ENCODE measurements around the gene SLC10A3.

The SLC10A3 gene, protein sequence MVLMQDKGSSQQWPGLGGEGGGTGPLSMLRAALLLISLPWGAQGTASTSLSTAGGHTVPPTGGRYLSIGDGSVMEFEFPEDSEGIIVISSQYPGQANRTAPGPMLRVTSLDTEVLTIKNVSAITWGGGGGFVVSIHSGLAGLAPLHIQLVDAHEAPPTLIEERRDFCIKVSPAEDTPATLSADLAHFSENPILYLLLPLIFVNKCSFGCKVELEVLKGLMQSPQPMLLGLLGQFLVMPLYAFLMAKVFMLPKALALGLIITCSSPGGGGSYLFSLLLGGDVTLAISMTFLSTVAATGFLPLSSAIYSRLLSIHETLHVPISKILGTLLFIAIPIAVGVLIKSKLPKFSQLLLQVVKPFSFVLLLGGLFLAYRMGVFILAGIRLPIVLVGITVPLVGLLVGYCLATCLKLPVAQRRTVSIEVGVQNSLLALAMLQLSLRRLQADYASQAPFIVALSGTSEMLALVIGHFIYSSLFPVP

DNA sequence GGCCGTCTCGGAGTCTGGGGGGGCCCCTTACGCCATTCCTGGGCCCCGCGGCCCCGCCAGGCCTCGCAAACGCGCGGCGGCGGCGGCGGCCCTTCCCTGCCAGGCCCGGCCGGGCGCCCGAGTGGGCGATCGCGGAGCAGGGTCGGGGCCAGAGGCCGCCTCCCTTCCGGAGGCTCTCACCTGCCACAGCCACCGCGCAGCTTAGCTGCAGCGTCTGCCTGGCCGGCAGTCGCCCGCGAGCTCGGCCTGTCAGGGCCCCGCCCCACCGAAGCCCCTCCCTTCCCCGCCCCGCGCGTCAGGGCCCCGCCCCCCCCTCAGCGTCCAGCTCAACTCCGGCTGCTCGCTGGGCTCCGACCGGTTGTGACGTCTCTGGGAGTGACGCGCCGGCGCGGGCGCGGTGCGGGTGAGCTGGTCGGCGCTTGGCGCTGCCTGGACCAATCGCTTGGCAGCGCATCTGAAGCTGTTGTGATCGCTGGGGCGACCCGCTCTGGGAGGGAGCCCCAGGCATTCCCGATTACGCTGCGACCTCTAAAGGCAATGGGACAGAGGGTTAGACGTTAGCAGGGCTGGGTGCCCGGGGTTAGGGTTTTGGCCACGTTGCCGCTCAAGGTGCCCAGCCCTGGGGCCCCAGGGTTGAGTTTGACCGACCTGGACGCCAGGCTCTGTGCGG lies at the start of gene SLC10A3:
TSS of gene SLC10A3 (minus strand) at position 216 of the 670 bp plus-strand sequence. CDS start 1,689 bp downstream, outside the sequence.
- peak; percentile 58 to 77 (median 70) for DNase-seq

- DNase-seq, result no peak
Measured at GRCh38 chrX:154539077-154539476, 48.6 kb upstream of the SLC10A3 start.

GRCh38 chrX:154535892-154536291 lies 45.5 kb upstream of the SLC10A3 start:
- DNase-seq, result no peak

DNA sequence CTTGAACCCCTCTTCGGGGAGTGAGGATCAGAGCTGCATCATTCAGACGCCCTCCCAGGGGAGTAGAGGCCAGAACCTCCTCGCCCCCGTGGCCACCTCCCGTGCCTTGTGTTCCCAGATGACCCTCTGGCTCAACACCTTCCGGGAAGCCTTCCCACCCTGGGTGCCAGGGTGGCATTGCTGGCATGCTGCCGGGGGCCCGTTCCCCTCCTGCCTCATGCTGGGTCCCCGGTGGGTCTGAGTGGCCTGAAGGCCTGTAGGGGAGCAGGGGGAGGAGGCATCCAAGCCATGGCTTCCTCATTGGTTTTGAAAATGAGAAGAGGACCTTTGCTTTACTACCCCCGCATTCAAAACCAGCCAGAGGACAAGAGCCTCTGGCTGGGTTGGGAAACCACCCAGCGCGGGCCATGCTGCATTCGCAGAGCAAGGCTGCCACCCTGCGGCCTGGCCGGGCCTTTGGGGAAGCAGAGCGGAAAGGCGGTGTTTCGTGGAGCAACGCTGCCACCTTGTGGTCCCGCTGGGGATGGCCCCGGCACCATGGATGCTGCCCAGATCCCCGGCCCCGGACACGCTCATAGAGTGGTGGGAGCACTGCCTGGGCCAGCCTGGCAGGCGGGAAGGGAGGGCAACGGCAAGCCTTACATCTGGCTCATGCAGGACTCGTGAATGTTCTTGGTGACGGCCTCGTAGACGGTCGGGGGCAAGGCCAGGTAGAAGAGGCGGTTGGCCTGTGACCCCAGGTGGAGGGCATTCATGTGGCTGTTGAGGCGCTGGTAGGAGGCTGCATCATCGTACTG lies 44.3 kb upstream of the SLC10A3 start:
- peak; percentile 56 to 93 (median 83) for DNase-seq

DNA sequence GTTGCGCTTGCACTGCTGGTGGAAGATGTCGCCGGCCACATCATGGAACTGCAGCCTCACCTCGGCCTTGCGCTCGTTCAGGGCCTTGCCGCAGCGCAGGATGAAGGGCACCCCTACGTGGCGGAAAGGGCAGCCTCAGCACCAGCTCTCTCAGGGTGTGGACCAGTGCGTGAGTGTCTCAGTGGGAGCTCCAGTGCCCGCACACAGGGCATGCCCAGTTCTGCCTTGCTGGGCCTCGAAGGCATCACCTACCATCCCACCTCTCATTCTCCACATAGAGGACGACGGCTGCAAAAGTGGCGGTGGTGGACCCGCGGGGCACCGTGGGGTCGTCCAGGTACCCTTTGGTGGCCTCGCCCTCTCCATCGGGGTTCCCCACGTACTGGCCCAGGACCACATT lies 42.3 kb upstream of the SLC10A3 start:
- DNase-seq, result no peak

DNA sequence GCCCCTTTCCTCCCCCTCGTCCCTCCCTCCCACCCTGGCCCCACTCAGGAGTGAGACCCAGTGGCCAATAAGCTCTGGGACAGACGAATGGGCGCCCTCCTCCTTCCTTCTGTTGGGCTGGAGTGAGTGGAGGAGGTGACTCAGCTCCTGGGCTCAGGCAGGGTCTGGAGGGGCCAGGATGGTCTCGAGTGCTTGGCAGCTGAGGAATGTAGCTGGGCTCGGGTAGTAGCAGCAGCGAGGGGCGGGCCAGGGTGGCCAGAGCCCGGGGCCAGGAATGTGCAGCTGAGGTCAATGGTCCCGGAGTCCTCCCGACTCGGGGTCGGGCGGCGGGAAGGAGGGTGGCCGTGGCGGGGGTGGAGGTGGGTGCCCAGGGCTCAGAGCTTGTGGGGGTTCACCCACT lies 41.2 kb upstream of the SLC10A3 start:
- no peak for DNase-seq

- no peak for DNase-seq
Measured at GRCh38 chrX:154530286-154530685, 39.9 kb upstream of the SLC10A3 start.

GRCh38 chrX:154529206-154529612 lies 38.8 kb upstream of the SLC10A3 start:
- DNase-seq, result no peak

DNA sequence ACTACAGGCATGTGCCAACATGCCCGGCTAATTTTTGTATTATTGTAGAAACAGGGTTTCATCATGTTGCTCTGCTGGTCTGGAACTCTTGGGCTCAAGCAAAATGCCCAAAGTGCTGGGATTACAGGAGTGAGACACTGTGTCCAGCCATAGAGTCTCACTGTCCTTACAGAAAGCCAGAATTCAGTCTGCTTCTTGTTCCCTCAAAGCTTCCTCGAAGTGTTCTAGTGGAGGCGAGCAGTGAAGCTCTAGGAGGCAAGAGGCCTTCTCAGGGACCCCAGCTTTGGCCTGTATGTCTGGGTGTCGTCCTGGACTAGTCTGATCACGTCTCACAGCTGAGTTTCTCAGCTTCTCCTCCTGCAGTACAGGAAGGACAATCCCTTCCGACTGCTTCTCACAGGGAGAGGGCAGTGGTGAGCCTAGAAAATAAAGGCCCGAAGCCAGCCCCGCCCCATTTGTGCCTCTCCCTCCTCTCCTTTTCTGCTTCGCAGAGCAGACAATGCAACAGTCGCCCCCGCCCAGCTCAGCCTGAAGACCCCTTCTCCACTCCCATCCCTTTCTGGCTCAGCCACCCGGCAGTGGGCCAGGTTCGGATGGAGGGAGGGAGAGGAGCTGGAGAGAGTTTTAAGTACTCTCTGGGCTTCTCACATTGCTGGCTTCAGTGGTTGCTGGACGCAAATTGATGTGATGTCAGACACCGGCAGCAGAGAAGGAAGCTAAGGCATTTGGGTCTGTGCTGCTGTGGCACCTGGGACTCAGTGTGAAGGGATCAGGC lies 36.7 kb upstream of the SLC10A3 start:
- peak in 1 of 4 experiments; percentile 30 for DNase-seq

GRCh38 chrX:154525606-154526490 lies 35.4 kb upstream of the SLC10A3 start:
- DNase-seq, result no peak

DNA sequence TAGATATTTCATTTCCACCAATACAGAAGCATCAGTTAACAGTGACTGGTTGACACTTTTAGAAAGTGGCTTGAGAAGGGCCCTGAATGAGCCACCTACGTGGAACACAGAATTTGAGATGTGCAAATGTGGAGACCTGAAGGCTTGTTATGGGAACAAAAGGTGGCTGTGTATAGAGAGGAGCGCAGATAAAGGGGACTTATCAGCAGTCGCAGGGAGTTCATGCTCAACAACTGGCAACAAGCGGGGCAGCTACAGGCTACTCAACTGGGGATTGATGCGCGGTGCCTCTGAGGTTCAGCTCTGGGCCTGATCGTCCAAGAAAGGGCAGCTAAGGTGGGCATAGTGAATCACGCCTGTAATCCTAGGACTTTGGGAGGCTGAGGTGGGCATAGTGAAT lies 29.0 kb upstream of the SLC10A3 start:
- DNase-seq, result no peak

GRCh38 chrX:154517101-154517781 lies 26.8 kb upstream of the SLC10A3 start:
- no peak for DNase-seq

GRCh38 chrX:154516656-154517100 lies 26.2 kb upstream of the SLC10A3 start:
- no peak for DNase-seq

- DNase-seq, result peak; percentile 63 to 90 (median 78)
Measured at GRCh38 chrX:154515966-154516655, 25.7 kb upstream of the SLC10A3 start, which contains the start of gene FAM3A. FAM3A (minus strand) TSS chrX:154516232; CDS start chrX:154515772, 460 bp downstream.

GRCh38 chrX:154515090-154515965 lies 24.9 kb upstream of the SLC10A3 start:
- no peak for DNase-seq

DNA sequence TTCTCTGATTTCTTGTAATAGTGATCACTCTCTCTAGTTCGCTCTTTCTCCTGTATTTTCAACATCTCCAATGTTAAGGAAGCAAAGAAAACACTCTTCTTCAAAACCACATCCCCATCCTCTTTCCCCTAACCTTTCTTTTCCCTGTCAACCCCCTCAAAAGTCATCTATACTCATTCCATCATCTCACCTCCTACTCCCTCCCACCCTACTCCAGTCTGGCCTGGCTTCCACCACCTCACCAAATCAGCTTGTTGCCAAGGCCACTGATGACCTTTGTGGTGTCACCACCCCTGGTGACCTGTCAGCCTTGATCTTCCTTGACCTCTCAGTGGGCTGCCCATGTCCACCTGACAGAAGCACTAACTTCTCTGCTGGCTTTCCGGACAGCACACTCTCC lies 23.3 kb upstream of the SLC10A3 start:
- no peak for DNase-seq

DNA sequence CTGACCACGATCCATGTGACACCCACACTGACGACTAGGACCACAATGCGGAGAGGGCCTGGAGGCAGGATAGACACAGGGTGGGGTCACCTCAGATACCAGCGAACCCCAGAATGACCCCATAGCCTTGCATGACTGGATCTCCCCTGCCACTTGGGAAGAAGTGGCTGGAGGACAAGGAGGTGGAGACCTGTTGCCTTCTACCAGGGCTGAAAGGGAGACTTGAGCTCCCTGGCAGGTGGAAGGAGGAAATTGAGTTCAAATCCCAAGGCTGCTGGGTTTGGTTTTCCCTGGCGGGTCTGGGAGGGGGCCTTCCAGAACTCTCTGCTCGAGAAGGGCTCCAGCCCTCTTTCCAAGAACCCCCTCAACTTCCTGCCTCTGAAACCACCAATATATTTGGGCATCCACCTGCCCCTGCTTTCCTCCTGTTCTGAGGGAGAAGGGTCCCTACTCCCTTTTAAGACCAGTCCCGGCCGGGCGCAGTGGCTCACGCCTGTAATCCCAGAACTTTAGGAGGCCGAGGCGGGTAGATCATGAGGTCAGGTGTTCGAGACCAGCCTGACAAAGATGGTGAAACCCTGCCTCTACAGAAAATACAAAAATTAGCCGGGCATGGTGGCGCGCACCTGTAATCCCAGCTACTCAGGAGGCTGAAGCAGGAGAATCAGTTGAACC lies 22.6 kb upstream of the SLC10A3 start:
- DNase-seq, result no peak

- no peak for DNase-seq
Measured at GRCh38 chrX:154511761-154512160, 21.3 kb upstream of the SLC10A3 start.

All from activated naive CD4-positive, alpha-beta T cell (primary cell).